WTC11 (cell line): Measurements from ENCODE around the gene POPDC3. TPM values are rescaled to one million over a fixed set of nuclear protein-coding genes. Genes with fewer than 3 reads are reported as not detected.

Experiments
- ATAC-seq: fragments of 200-7000 bp; cut with Tn5 transposase; 2 replicates; pipeline ENCODE4 v1.10.0; 2021; ENCODE audit warnings: mild to moderate bottlenecking, moderate library complexity
- CTCF ChIA-PET: fragments of 300-600 bp; sonication (Branson Sonifier 250); formaldehyde crosslinking; loops from one replicate; lab custom pipeline; 2021; ENCODE audit warnings: antibody characterized with exemption; lab: Charles Lee
- POLR2A ChIA-PET: fragments of 350-600 bp; sonication (Branson Sonifier 250); formaldehyde crosslinking; loops from one replicate; lab custom pipeline; 2021; ENCODE audit warnings: antibody characterized with exemption; lab: Charles Lee
- DNase-seq: peaks from one replicate; pipeline ENCODE4 v3.0.0; 2021; ENCODE audit warnings: low spot score
- H3K27ac Mint-ChIP-seq: 2 replicates; pipeline ENCODE4 v1.8.0; 2021; ENCODE audit warnings: mixed read lengths
- H3K27me3 Mint-ChIP-seq: 2 replicates; pipeline ENCODE4 v1.8.0; 2021; ENCODE audit warnings: low read depth, mild to moderate bottlenecking, moderate library complexity, mixed read lengths
- H3K36me3 Mint-ChIP-seq: 2 replicates; pipeline ENCODE4 v1.8.0; 2021; ENCODE audit warnings: mixed read lengths
- H3K4me1 Mint-ChIP-seq: 2 replicates; pipeline ENCODE4 v1.8.0; 2022; ENCODE audit warnings: mixed read lengths
- H3K4me3 Mint-ChIP-seq: 2 replicates; pipeline ENCODE4 v1.8.0; 2021; ENCODE audit warnings: mild to moderate bottlenecking, moderate library complexity, mixed read lengths
- H3K9me3 Mint-ChIP-seq: 2 replicates; pipeline ENCODE4 v1.8.0; 2021; ENCODE audit warnings: mixed read lengths
- AFF4 ChIP-seq: sonication (generic); formaldehyde crosslinking; IDR thresholded peaks from 2 replicates; pipeline ENCODE4 v1.8.1; 2023; ENCODE audit warnings: mild to moderate bottlenecking, missing genetic modification reagents, borderline replicate concordance
- ARID4B ChIP-seq: sonication (generic); formaldehyde crosslinking; IDR thresholded peaks from 2 replicates; pipeline ENCODE4 v1.8.0; 2023; ENCODE audit warnings: missing genetic modification reagents, mild to moderate bottlenecking, borderline replicate concordance
- E2F4 ChIP-seq: sonication (generic); formaldehyde crosslinking; IDR thresholded peaks from 2 replicates; pipeline ENCODE4 v1.8.1; 2022; ENCODE audit warnings: low read depth, mild to moderate bottlenecking, moderate library complexity, missing genetic modification reagents, borderline replicate concordance
- EMX1 ChIP-seq: fragments of 250-450 bp; sonication (Bioruptor Pico); IDR thresholded peaks from 2 replicates; pipeline ENCODE4 v1.8.0; 2021; ENCODE audit warnings: mild to moderate bottlenecking
- FOXJ3 ChIP-seq: sonication (generic); formaldehyde crosslinking; IDR thresholded peaks from 2 replicates; pipeline ENCODE4 v1.9.0; 2021; ENCODE audit warnings: missing genetic modification reagents, mild to moderate bottlenecking, borderline replicate concordance
- GABPB1 ChIP-seq: sonication (generic); formaldehyde crosslinking; IDR thresholded peaks from 2 replicates; pipeline ENCODE4 v1.8.1; 2023; ENCODE audit warnings: mild to moderate bottlenecking, missing genetic modification reagents
- JUN ChIP-seq: sonication (generic); formaldehyde crosslinking; IDR thresholded peaks from 2 replicates; pipeline ENCODE4 v1.8.0; 2023; ENCODE audit warnings: mild to moderate bottlenecking, missing genetic modification reagents
- MLX ChIP-seq: sonication (generic); formaldehyde crosslinking; IDR thresholded peaks from 2 replicates; pipeline ENCODE4 v1.8.1; 2023; ENCODE audit warnings: mild to moderate bottlenecking, missing genetic modification reagents, moderate library complexity
- SMAD4 ChIP-seq: sonication (generic); formaldehyde crosslinking; IDR thresholded peaks from 2 replicates; pipeline ENCODE4 v1.8.0; 2022; ENCODE audit warnings: mild to moderate bottlenecking, missing genetic modification reagents
- SOX15 ChIP-seq: fragments of 250-450 bp; sonication (Bioruptor Pico); IDR thresholded peaks from 2 replicates; pipeline ENCODE4 v1.9.0; 2021; ENCODE audit warnings: mild to moderate bottlenecking
- TCF7 ChIP-seq: sonication (generic); formaldehyde crosslinking; IDR thresholded peaks from 2 replicates; pipeline ENCODE4 v1.8.0; 2022; ENCODE audit warnings: mild to moderate bottlenecking, low read depth, missing genetic modification reagents, moderate library complexity
- ZNF232 ChIP-seq: sonication (generic); formaldehyde crosslinking; IDR thresholded peaks from 2 replicates; pipeline ENCODE4 v1.8.0; 2022; ENCODE audit warnings: mild to moderate bottlenecking, missing genetic modification reagents
- ZNF263 ChIP-seq: sonication (generic); formaldehyde crosslinking; IDR thresholded peaks from 2 replicates; pipeline ENCODE4 v1.8.1; 2022; ENCODE audit warnings: low read depth, mild to moderate bottlenecking, moderate library complexity, missing genetic modification reagents
- ZNF317 ChIP-seq: sonication (generic); formaldehyde crosslinking; IDR thresholded peaks from 2 replicates; pipeline ENCODE4 v1.8.1; 2023; ENCODE audit warnings: low read depth, mild to moderate bottlenecking, moderate library complexity, missing genetic modification reagents, borderline replicate concordance
- ZNF416 ChIP-seq: fragments of 250-450 bp; sonication (Bioruptor Pico); IDR thresholded peaks from 2 replicates; pipeline ENCODE4 v1.9.0; 2021; ENCODE audit warnings: mild to moderate bottlenecking, inconsistent platforms
- ZNF425 ChIP-seq: fragments of 250-450 bp; sonication (Bioruptor Pico); conservative IDR thresholded peaks from 2 replicates; pipeline ENCODE4 v1.9.0; 2021; ENCODE audit warnings: mild to moderate bottlenecking
- ZNF512 ChIP-seq: sonication (generic); formaldehyde crosslinking; IDR thresholded peaks from 2 replicates; pipeline ENCODE4 v1.8.1; 2022; ENCODE audit warnings: missing genetic modification reagents, borderline replicate concordance
- total RNA-seq: library from RNA; stranded (reverse); gene quantifications from 3 replicates; pipeline ENCODE4 v1.2.3, GENCODE V29; 2021

The POPDC3 gene
- total RNA-seq, 1 experiment from 2014 or later = 2.7 TPM

- no peak for TF ChIP-seq EMX1
- no peak for TF ChIP-seq SMAD4
- no peak for TF ChIP-seq ZNF232 (CRISPR knock-in tag)
- no peak for TF ChIP-seq ZNF425 (CRISPR knock-in tag)
- TF ChIP-seq FOXJ3 = no peak
Measured at GRCh38 chr6:105164418-105164817, 15.4 kb downstream of the POPDC3 start (continued).

GRCh38 chr6:105163183-105163582 lies 16.6 kb downstream of the POPDC3 start:
- ChIA-PET CTCF (interaction anchor here (1.2 kb wide), 1 partner anchor 68 kb away, joined by 3 read pairs; no protein-coding TSS in a partner anchor), POLR2A (no interaction called here)
- Mint-ChIP-seq H3K27ac (no peak overlapping the region), H3K36me3 (no peaks in the 10 kb centered on the region), H3K27me3 (no peaks in the 10 kb centered on the region), H3K4me3 (no peak overlapping the region), H3K9me3 (no peaks in the 10 kb centered on the region), H3K4me1 (peaks cover 11% of the 10 kb centered on the region)
- TF ChIP-seq ZNF512 (CRISPR knock-in tag) = no peak
- TF ChIP-seq E2F4 (CRISPR knock-in tag) = no peak
- no peak for TF ChIP-seq TCF7 (CRISPR knock-in tag)
- TF ChIP-seq ZNF263 = no peak
- ATAC-seq (no peak), DNase-seq (no peak)

- ATAC-seq = no peak
- no peak overlapping the region for H3K4me3 Mint-ChIP-seq
- no peak for TF ChIP-seq AFF4
- TF ChIP-seq JUN (CRISPR knock-in tag) = no peak
- no peak for TF ChIP-seq MLX (CRISPR knock-in tag)
- no peak for TF ChIP-seq SOX15 (CRISPR knock-in tag)
- TF ChIP-seq GABPB1 = no peak
- TF ChIP-seq ZNF317 (CRISPR knock-in tag) = no peak
- no peak for TF ChIP-seq ZNF416 (CRISPR knock-in tag)
- TF ChIP-seq ARID4B (CRISPR knock-in tag) = no peak
- TF ChIP-seq, all 79 proteins: peak for 0
- peaks cover 11% of the 10 kb centered on the region for H3K4me1 Mint-ChIP-seq
- H3K27me3 Mint-ChIP-seq = no peaks in the 10 kb centered on the region
- H3K9me3 Mint-ChIP-seq = no peaks in the 10 kb centered on the region
- no peak overlapping the region for H3K27ac Mint-ChIP-seq
- ChIA-PET CTCF (no interaction called here), POLR2A (no interaction called here)
- no peaks in the 10 kb centered on the region for H3K36me3 Mint-ChIP-seq
- DNase-seq = no peak
Measured at GRCh38 chr6:105162377-105162776, 17.4 kb downstream of the POPDC3 start.
